OCI-LY1 (cell line): ENCODE measurements around the gene KLHL29.

ENCODE experiments used
- CTCF ChIP-seq: fragments of 200-600 bp; sonication (generic), shearing (Covaris generic); IDR thresholded peaks from 2 replicates; pipeline ENCODE4 v1.5.1; 2017; ENCODE audit warnings: mild to moderate bottlenecking, antibody characterized with exemption, low read length, moderate library complexity, mixed read lengths
- EZH2 ChIP-seq: fragments of 200-600 bp; sonication (generic), shearing (Covaris generic); IDR thresholded peaks from 2 replicates; pipeline ENCODE4 v1.8.0; 2017; ENCODE audit warnings: borderline replicate concordance, mixed run types, mild to moderate bottlenecking, antibody characterized with exemption, low read length, moderate library complexity, mixed read lengths

DNA sequence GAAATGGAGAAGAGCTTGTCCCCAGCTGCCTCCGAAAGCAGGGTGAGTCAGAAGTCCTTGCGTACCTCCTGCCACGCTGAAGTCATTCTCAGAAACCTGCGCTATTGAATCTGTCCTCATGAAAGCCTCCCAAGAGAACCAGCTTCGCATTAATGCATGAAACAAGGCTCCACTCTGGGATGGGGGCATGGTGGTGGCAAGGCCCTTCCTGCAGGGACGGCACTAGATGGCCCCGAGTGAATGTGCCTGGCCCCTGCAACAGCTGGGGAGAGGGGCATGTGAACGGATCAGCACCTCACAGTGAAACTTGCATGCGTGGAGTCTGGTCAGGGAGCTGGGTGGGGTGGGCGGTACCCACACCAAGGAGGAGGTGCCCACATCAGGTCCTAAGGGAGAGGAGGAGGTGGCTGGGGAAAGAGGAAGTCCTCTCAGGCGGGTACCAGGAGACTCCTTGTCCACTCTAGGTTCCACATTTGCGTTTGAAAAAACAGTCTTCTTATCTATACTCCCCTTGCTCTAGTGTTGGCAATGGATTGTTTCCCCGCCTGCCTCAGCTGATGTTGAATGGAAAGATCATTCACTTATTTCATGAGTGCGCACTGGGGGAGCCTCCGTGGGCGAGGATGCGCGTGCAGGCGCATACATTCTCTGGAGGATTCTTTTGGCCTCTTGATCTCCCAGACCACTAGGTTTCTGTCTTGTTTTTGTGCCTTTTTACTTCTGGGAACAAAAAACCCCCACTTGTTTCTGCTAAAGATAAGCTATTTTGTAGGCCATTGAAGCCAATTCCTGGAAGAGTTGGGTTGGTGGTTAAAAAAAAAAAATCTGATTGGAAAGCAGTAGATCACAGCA lies 104.7 kb downstream of the KLHL29 start:
- TF ChIP-seq CTCF (no peak), EZH2 (no peak)
